Myocyte (in vitro differentiated cells): Measurements from ENCODE around the gene PCDHGA1. TPM values are rescaled to one million over a fixed set of nuclear protein-coding genes. Genes with fewer than 3 reads are reported as not detected.
"Not testable (repeated sequence)": the region's sequence is repeated elsewhere in the genome, so short reads cannot be mapped to it uniquely, and the experiment has no call there.

Experiments used
- DNase-seq: peaks from one replicate; pipeline ENCODE4 v3.0.0-alpha.2; 2012; ENCODE audit warnings: low read depth
- total RNA-seq: library from RNA; depleted of rRNA; stranded (reverse); fragments of >200 nt; gene quantifications from 2 replicates; pipeline ENCODE4 v1.2.3, GENCODE V29; 2014

The PCDHGA1 gene
- total RNA-seq, 1 donor from 2014 or later: 5.9 TPM

- DNase-seq: no peak
Observed at GRCh38 chr5:141382469-141383294, 52.4 kb downstream of the PCDHGA1 start, which contains the start of gene PCDHGA7. Gene PCDHGA7 (plus strand): TSS chr5:141382742. CDS start chr5:141382900, 158 bp downstream.

- no peak for DNase-seq
Observed at GRCh38 chr5:141383345-141383744, 53.0 kb downstream of the PCDHGA1 start.

- DNase-seq: no peak
Observed at GRCh38 chr5:141384471-141385267, 54.4 kb downstream of the PCDHGA1 start.

- DNase-seq: not testable (repeated sequence)
Observed at GRCh38 chr5:141387557-141388311, 57.4 kb downstream of the PCDHGA1 start, which contains the start of gene PCDHGB4. Gene PCDHGB4 (plus strand): TSS chr5:141387698. CDS start chr5:141387885, 187 bp downstream.

GRCh38 chr5:141388661-141389060 is 58.3 kb downstream of the PCDHGA1 start:
- no peak for DNase-seq

- no peak for DNase-seq
Observed at GRCh38 chr5:141389153-141390042, 59.1 kb downstream of the PCDHGA1 start.

GRCh38 chr5:141392429-141393198 is 62.3 kb downstream of the PCDHGA1 start, which contains the start of gene PCDHGA8:
Gene PCDHGA8 (plus strand): TSS chr5:141392633. CDS start chr5:141392814, 181 bp downstream.
- peak; percentile 14 for DNase-seq

- DNase-seq: no peak
Observed at GRCh38 chr5:141393267-141393666, 63.0 kb downstream of the PCDHGA1 start.

GRCh38 chr5:141394401-141395187 is 64.3 kb downstream of the PCDHGA1 start:
- DNase-seq: not testable (repeated sequence)

GRCh38 chr5:141397756-141398551 is 67.6 kb downstream of the PCDHGA1 start, which contains the start of gene PCDHGB5:
Gene PCDHGB5 (plus strand): TSS chr5:141397947. CDS start chr5:141398128, 181 bp downstream.
- DNase-seq: not testable (repeated sequence)

- DNase-seq: no peak
Observed at GRCh38 chr5:141398608-141399007, 68.3 kb downstream of the PCDHGA1 start.

- DNase-seq: no peak
Observed at GRCh38 chr5:141399555-141400258, 69.4 kb downstream of the PCDHGA1 start.

- DNase-seq: no peak
Observed at GRCh38 chr5:141402553-141403243, 72.4 kb downstream of the PCDHGA1 start, which contains the start of gene PCDHGA9. Gene PCDHGA9 (plus strand): TSS chr5:141402778. CDS start chr5:141402953, 175 bp downstream.

GRCh38 chr5:141403387-141403786 is 73.1 kb downstream of the PCDHGA1 start:
- DNase-seq: no peak

GRCh38 chr5:141407790-141408505 is 77.6 kb downstream of the PCDHGA1 start, which contains the start of gene PCDHGB6:
Gene PCDHGB6 (plus strand): TSS chr5:141408021. CDS start chr5:141408203, 182 bp downstream.
- not testable (repeated sequence) for DNase-seq
